HTERT RPE-1 (cell line): ENCODE measurements around the gene APMAP.
"Not testable (repeated sequence)": the region's sequence is repeated elsewhere in the genome, so short reads cannot be mapped to it uniquely, and the experiment has no call there.

Experiments used
- in situ Hi-C: fragments of 300-500 bp; cut with MboI; formaldehyde crosslinking; loops from 4 replicates; pipeline ENCODE4 v1.14.3; 2020; ENCODE audit warnings: low sequenced_read_pairs

The APMAP gene

DNA sequence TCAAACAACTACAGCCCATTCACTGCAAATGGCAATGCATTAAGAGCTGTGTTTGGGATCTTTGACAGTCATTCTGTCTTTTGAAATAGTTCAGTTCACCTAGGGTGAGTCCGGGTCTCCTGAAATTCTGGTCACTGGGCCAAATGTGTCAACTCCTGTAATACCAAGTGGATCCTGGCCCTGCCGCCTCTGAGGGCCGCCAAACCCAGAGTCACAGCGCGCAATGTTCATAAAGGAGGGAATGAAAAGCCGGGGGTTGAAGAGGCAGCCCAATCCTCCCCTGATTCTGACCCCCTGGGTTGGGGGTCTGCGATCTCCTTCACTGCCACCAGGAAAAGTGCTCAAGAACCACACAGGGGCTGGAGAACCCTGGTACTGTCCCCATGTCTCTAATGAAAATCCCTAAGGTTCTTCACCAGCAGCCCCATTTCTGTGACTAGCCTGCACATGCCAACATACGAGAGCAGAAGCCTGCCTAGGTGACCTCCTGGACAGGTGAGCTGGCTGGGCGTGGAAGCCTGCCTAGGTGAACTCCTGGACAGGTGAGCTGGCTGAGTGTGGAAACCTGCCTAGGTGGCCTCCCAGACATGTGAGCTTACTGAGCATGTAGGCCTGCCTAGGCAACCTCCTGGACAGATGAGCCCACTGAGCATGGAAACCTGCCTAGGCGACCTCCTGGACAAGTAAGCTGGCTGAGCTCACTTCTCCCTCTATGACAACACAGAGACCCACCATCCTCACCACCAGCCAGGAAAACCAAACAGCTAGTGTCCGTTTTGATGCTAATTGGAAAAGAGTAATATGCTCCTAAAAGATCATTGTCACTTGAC is 16.1 kb upstream of the APMAP start:
- in situ Hi-C loops = no loop called here

DNA sequence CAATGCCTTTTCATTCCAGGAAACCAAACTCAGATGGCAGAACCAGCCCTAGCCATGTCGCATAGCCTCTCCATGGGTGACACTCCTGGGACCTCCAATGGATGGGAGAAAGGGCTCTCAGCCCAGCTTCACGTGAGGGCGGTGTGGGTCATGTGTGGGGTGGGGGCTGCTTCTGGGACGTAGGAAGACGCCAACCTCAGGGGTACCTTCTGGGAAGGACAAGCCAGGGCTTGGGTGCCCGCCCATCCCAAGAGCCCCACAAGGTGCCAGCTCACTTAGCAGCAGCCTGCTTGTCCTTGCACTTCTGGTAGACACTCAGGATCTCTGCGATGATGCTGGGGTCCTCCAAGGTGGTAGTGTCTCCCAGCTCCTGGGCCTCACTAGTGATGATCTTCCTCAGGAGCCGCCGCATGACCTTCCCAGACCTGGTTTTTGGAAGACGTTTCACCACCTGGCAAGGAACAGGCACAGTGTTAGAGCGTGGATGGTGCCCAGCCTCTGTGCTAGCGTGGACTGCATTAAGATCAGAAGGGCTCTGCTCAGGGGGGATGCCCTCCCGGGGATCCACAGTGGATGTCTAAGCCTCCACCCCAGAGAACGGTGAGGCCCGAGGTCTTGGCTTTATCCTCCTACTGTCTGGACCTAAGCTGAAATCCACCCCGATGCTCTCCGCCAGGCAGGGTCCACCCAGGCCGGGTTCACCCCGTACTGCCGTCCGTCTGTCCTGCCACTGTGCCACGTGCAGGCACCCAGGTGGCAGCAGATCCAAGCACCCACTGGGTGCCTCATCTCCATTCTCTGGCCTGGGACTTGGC is 15.1 kb upstream of the APMAP start:
- in situ Hi-C loops = no loop called here

DNA sequence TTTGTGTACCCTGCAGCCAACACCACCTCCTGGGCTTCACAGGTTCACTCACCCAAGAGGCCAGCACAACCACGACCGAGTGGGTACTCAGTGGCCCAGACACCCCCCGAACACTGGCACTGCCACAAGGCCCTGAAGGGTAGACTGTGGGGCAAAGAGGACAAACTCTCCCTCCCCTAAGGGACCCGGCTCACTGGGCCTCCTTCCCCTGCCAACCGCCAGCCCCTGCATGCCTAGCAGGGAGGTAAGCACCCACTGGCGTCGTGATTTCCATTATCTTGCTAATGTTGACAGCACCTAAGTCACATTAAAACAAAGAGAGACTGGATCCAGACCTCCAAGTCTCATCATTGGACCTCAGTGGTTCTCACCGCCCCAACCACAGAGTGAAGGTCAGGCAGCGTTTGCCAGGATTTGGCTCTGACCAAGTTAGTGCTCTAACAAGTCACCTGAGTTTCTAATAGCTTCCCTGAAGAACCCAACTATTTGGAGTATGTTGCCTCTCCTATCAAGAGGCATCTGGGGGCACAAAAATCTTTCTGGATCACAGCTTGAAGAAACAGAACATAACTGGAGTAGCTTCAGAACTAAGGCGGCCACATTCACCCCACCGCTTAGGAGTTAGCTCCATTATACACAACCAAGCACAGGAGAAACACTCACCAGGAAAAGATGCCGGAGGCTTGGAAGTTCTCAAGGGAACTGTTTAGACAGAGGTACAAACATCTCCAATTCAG is 14.0 kb upstream of the APMAP start:
- in situ Hi-C loops = no loop called here

DNA sequence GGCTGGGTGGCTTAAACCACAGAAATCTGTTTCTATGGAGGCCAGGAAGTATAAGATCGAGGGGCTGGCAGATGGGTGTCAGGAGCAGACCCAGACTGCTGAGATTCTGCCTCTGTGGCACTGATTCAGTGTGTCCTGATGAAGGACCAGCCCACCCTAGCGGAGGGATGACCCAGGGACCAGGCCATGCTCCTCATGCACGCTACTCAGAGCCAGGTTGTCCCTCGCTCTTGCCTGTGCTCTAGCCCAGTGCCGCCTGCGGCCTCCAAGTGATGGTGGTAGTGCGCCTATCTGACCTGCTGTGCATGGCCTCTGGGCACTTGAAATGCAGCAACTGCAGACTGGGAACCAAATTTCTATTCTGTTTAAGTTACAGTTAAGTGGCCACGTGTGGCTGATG is 13.1 kb upstream of the APMAP start:
- in situ Hi-C loops = no loop called here

GRCh38 chr20:25005220-25005619 is 12.7 kb upstream of the APMAP start:
- in situ Hi-C loops = no loop called here

DNA sequence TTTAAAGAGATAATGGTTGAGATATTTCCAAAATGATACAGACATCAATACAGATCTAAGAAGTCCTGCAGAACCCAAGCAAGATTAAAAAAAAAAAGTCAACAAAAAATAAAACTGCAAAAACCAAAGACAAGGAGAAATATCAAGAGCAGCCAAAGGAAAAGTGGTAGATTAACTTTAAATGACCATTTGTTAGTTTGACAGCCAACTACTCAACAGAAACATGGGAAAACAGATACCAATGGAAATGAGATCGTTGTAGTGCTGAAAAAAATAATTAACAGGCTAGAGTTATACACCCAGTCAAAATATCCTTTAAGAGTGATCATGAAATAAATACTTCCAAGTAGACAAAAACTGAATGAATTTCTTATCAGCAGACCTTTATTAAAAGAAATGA is 10.5 kb upstream of the APMAP start:
- in situ Hi-C loops = no loop called here

GRCh38 chr20:25001323-25001722 is 8.8 kb upstream of the APMAP start:
- in situ Hi-C loops = not testable (repeated sequence)

DNA sequence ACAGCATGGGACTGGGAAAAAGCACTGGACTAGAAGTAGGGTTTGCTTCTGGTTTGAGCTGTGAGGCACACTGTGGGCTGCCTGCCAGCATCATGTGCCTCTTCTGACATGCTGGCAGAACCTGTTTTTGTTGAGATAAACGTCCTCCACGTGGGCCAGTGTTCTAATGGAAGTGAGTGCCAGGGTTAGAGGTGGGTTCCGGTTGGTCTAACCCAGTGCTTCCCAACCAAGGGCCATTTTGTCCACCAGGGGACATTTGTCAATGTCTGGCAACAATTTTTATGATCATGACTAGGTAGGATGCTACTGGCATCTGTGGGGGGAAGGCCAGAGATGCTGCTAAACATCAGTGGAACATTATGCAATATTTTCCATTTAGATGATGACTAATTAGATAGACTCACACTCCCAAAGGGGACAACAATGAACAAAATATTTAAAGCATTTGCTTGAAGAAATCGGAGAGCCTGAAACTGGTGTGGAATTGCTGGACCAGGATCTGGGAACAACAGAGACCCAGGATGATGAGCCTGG is 7.8 kb upstream of the APMAP start:
- in situ Hi-C loops = no loop called here

DNA sequence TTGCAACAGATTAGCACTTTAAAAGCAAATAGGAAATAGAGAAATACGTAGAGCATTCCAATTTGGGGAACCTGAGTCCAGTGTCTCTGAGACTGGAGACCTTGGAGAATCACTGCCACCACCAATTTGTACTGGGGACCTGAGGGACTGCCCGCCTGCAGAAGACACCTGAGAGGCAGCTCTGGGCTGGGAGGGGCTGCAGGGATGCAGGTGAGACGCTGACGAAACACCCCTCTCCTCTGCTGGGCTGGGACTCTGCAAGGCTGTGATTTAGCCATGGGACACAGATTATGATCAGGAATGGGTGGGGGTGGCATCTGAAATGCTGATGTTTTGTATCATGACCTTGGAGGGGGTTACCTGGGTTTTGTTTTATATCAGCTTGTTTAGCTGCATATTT is 7.0 kb upstream of the APMAP start:
- in situ Hi-C loops = no loop called here

DNA sequence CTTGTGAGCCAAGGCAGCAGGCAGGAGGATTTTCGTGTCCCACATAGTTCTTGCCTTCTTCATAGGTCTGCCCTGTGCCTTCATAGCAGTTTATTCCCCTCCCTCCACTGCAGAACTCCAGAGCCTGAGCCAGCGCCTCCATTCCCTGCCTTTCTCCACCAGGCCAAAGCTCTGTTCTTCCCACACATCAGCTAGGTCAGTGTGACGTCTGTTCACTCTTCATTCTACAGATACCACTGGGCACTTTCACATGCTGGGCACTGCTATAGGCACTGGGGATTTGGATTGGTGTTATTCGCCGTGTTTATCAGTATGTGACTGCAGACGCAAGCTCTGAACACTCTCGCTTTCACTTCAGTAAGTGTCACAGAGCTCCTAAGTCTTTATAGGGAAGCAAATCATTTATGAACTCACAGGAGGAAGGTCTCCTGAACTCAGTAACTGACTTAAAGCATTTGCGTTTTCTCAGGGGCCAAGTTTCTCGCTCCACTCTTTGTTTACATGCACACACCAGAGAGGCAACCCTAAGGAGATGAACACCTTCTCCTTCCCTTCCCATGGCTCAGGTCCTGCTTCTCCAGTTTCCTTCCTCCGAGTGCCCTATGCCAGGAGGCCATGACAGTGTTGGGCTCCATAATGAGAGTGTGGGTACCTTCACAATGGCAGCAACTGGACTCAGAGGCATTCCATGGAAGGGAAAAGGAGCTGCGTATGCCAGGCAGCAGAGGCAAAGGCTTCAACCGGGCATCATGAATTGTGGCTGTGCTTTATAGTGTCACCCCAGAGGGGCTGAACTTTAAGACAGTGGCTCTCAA is 6.3 kb upstream of the APMAP start:
- in situ Hi-C loops = no loop called here

DNA sequence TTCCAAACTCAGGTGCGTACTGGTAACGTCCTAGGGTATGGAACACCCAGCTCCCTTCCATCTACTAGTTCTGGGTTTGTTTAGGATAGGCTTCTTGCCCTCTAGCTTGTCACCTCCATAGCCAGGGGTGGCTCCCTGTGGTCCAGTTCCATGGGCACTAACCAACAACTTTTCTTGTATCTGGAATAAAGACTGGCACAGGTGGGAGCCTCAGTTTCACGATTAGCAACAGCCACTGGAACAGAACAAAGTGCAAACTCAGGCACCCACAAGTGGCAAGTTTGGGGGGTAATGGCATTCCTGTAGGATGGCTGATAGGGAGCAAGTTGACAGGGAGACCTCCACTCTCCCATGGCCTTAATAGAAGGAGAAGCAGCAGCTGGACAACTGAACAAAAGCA is 5.6 kb upstream of the APMAP start:
- in situ Hi-C loops = no loop called here

DNA sequence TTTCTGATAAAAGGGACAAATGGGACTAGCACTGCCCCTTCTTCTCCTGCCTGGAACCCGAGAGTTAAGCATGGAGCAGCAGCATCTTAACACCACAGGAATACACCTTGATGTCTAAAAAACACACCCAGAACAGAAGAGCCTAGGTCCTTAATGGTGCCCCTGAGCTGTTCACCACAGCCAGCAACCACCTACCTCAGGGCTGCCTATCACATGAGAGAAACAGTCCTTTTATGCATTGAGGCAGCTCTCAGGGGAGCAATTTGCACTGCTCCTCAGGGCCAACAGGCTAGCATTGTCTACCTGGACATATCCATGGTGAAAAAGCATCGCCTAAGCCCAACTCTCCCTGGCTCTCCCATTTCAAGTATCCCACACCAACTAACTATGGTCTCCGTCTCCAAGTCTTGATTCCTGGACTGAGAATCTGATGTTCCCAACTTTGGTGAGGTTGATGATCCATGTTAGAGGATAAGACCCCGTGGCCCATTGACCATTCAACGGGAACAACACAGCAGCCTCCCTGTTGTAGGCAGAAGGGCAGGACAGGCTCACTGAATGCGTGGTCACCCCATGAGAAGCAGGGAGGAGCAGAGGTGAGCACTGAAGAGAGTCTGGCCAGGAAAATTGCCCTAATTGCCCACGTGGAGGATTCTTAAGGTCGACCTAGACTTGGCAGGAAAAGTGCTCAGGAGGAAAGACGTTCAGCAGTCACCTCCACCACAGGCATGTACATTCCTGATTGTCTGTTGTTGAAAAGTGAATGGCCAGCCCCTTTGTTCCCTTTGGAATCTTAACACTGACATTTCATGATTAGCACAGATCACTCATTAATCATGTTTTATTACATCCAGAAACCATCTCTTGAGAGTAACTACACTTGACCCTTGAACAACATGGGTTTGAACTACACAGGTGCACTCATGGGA is 4.2 kb upstream of the APMAP start:
- in situ Hi-C loops = no loop called here

DNA sequence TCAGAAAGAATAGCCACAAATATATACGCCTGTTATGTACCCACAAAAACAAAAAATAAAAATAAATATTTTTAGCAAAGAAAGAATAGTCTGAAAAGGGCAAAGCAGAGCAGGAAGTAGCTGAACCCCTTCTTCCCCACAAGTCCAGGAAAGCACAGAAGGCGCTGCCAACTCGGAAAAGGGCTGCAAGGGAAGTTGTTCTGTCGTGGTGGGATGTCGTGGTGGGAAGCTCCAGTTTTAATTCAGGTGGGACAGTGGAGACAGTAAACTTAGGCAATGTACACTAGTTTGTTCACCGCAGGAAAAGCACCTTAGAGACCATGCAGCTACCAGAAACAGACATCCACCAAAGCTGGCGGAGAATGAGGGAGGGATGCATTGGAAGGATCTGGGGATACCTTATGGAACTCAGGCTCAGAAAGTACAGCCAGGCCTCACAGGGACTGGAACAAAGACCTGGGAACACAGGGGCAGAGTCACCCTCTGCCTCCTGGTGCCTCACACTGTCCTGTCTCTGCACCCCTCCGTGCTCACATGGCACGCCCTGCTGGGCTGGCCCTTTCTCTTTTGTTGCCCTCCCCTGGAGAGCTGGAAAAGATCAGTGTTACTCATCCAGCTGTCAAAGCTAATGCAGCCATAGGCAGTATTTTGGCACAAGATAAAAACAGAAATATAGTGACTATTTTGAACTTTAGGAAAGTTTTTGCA is 3.3 kb upstream of the APMAP start:
- in situ Hi-C loops = no loop called here

DNA sequence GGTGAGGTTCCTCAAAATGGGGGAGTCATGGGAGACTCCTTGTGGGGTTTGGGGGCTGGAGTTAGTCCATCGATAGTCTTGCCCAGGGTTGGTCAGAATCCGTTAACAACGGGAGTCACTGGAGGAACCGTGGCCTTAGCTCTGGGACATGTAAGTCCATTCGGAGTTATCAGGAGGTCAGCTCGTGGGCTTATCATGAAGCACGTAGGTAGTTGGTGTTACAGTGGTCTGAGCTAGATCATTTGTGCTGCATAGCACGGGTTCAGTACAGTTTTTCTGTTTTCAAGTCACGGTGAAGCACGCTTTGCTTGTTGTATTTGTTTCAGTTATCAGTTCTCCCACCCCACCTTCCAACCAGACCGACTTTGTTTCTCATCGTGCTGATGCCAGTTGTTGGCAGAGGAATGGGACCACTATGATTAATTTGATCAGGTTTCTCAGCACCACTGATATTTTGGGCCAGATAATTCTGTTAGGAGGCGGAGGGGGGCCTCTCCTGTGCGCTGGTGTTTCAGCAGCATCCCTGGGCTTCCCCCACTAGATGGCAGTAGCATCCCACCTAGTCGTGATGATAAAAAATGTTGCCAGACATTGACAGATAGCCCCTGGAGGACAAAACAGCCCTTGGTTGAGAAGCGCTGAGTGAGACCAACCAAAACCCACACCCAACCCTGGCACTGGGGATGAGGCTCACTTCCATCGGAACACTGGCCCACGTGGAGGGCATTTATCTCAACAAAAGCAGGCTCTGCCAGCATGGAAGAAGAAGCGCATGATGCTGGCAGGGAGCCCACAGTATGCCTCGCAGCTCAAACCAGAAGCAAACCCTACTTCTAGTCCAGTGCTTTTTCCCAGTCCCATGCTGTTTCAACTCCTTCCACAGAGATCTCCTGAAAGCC is 2.2 kb upstream of the APMAP start:
- in situ Hi-C loops = no loop called here

GRCh38 chr20:24994186-24994465 is 1.6 kb upstream of the APMAP start:
- in situ Hi-C loops = no loop called here

- in situ Hi-C loops = no loop called here
Observed at GRCh38 chr20:24993337-24994185, 1.0 kb upstream of the APMAP start.

GRCh38 chr20:24991897-24992486 is 559 bp downstream of the APMAP start:
- in situ Hi-C loops = no loop called here
